Amygdala (tissue), 56 donors: ENCODE results near the gene TSPAN9.

Source experiments
- DNase-seq, 56 donors: peaks; one replicate each; lab custom pipeline; 2025; lab: John Stamatoyannopoulos, UW

TSPAN9 gene, protein sequence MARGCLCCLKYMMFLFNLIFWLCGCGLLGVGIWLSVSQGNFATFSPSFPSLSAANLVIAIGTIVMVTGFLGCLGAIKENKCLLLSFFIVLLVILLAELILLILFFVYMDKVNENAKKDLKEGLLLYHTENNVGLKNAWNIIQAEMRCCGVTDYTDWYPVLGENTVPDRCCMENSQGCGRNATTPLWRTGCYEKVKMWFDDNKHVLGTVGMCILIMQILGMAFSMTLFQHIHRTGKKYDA

DNA sequence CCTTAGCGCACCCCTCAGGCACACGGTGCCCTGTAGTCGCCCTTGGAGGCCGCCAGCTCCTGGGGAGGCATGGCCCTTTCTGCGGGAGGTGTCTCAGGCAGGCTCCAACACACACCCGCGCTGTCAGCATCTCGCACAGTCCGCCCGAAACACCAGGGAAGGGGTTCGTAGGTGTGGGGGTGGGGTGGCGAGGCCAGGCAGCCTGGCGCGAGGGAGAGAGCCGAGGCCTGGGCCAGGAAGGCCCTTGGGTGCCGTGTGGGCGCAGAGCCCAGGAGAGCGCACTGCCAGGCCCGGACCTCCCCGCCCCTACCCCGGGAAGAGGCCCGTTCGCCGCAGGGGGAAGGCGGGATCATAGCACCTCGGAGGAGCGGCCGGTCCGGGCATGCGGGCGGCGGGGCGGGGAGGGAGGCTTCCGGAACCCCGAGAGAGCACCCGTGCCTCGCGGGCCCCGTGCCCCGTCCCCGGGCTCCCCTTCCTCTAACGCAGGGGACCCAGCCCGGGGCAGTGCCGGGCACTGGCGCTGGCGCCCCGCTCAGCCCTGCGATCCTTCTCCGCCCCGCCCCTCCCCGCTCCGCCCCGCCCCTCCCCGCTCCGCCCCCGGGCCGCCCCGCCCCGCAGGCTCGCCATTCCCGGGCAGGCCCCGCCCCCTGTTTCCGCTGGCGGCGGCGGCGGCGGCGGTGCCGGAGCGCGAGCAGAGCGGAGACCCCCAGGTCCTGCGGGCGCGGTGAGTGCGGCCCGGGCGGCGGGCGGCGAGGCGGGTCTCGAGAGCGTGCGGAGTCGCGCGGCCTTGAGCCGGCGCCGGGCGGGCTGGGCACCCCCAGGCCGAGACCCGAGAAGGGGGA, at the start of gene TSPAN9:
Gene TSPAN9 (plus strand): TSS at position 650 of the 842 bp plus-strand sequence. CDS start 123,815 bp downstream, outside the sequence.
- peak in 36 of 56 donors; percentile 4 to 71 (median 45) for DNase-seq

DNA sequence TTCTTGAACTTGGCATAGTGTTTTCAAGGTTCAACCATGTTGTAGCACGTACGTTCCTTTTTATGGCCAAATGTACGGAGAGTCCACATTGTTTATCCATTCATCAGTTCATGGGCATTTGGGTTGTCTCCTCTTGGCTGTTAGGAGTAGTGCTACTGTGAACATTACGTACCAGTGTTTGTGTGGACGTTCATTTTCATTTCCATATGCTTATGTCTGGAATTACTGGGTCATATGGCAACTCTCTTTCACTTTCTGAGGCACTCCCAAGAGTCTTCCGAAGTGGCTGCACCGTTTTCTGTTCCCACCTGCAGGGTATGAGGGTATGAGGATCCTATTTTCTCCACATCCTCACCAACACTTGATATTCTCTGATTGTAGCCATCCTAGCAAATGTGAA, 49.1 kb upstream of the TSPAN9 start:
- no peak for DNase-seq

DNA sequence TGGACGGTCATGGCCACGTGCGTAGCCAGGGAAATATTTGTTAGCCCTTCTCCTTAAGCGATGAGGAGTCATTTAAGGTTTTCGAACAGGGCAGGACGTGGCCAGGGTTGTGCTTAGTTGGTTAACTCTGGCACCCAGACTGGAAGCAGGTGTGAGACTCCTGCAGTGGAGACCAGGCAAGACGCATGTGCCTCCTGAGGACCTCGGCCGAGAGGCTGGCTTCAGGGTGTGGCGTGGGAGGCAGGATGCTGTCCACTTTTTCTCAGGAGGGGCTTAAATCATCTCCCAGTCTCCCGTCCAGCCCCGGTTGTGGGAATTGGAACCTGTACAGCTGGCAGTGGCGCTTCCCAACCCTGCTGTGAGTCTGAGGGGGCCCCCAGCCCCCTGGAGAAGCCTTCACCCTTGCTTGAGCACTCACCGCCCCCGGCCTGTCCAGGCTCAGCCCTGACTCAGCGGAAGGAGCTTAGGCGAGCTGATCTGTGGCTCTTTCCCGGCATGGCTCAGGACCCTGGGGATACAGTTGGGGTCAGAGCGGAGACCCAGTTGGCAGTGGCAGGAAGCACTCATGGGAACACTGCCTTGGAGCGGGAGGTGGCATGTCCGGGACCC, 46.3 kb upstream of the TSPAN9 start:
- no peak for DNase-seq

DNA sequence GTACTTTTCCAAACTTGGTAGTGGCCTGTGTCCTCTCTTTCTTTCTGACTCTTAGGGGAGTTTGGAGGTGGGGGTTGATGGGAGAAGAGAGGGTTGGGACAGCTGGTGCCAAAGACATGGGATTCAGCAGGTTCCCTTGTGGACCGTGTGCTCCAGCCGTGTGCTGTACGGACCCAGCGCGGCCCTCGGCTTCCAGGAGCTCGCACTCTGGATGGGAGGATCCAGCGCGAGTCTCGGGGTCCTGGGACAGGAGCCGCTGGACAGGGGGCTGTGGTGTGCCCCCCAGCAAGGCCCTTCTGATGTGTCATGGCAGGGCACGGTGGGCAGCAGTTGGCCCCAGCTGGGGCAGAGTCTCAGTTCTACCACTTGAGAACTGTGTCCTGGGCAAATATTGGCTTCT, 45.0 kb upstream of the TSPAN9 start:
- no peak for DNase-seq

DNA sequence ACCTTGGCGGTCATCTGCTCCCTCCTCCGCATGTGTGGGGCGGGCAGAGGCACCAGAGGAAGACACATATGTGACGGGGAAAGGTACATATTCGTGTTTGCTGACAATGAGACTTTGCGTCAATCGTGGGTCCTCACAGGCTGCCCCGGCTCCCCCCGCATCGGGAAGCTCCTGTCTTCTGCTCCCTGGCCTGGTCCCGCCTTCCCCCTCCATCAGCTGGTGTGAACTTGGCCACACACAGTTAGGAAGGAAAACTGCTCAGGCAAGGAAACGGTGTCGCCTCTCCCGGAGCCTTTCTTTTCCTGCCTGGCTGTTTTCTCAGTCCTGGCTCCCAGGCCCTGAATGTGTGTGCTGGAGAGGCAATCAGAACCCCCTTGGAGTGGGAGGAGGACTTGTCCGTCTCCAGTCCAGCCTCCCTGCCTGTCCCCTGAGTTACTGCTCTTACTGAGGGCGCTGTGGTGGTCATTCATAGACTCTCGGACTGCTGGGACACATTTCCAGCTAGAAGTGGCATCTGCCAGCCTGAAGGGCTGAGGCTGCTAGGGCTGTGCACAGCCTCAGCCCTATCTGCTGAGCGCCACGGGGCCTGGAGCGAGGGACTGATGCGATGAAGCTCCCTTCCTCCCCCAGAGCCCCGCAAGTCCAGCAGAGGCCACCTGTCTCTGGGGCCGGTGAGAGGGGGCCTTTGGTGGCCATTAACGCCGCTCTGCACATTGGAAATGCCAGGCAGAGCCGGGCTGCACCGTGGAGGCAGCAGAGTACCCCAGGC, 44.2 kb upstream of the TSPAN9 start:
- DNase-seq: peak in 2 of 56 donors; percentile 4 to 14

DNA sequence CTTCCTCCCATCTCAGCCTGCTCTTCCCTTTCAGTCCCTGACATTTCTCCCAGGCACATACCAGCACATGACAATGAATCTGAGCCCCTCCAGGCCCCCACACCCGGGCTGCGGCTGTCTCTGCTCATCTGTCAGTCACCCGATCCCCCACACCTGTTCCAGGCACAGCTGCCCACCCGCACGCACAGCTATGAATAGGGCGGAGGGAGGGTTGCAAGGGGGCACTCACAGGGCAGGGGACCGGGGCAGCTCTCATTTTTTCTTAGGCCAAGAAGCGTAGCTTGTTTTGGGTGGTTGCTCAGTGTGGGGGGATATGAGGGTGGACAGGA, 43.7 kb upstream of the TSPAN9 start:
- no peak for DNase-seq

DNA sequence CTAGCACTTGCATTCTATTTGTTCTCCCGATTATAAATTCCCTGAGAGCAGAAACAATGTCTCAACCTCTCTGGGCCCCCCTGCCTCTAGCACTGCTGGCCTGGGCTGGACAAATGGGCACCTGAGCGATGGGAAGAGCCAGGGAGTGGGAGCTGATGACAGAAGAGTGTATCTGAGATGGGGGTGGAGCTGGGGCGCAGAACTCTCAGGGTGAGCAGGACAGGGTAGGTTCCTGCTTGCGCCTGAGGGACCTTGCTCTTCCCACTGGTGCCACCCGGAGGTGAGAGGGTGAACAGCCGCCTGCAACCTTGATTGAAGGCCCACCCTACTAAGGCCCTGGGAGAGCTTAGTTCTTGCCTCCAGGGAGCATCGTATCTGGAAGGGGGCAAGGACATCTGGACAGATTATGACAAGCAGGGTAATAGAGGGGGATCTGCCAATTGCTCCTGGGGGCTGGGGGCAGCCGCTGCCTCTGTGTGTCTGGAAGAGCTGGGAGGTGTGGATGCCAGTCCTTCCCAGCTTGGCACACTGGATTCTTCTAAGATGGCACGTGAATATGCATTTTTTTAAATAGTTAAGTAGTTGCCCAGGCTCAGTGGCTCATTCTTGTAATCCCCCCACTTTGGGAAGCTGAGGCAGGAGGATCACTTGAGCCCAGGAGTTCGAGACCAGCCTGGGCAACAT, 43.0 kb upstream of the TSPAN9 start:
- DNase-seq: peak in 43 of 56 donors; percentile 4 to 74 (median 30)

DNA sequence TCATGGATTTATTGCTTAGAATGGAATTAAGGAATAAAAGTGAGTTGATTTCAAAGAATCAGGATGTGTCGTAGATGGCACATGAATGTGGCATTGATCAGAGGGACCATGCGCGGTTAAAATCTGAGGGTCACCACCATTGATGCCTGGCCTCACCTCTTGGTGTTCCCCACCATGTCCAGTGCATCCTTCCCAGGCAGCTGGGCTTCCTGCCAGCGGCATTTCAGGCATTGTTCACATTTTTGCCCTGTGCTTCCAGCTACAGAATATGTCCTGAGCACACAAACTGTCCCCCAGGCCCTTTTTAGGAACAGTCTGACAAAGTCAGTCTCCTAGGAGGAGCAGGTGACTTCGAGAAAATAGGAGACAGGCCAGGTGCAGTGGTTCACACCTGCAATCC, 42.0 kb upstream of the TSPAN9 start:
- DNase-seq: no peak

DNA sequence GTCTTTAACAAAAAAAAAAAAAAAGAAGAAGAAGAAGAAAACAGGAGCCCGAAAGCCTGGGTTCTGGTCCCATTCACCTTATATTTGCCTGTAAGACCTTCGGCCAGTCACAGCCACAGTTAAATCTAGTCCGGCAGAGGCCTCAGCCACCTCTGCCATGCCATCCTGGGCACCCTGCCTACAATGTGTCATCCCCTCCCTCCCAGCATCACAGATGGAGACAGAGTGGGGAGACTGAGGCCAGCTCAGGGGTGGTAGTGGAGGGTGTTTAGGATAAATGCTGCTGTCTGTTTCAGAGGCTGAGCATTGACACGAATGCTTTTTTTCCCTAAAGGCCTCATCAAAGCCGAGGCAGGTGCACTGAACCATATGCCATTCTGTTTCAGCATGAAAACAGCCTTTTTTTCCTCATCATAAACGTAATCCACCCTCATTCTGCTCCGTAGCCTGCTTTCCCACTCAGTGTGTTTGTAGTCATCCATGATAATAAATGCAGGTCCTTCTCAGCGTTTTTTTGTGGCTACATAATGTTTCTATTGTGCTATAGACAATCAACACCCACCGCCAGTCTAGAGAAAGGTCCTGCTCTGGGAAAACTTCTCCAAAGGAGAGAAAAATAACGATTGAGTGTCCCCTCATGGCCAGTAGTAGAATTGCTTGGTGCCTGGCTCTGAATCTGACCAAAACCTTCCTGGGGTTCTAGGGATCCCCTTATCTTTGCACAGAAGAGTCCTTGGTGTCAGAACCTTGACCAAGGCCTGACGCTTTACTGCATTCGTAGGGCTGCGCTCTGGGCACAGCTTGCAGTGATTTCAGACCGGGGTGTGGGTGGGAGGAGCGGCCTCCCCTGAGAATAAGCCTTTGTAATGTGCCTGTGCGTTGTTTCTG, 41.1 kb upstream of the TSPAN9 start:
- peak in 47 of 56 donors; percentile 12 to 87 (median 50) for DNase-seq

DNA sequence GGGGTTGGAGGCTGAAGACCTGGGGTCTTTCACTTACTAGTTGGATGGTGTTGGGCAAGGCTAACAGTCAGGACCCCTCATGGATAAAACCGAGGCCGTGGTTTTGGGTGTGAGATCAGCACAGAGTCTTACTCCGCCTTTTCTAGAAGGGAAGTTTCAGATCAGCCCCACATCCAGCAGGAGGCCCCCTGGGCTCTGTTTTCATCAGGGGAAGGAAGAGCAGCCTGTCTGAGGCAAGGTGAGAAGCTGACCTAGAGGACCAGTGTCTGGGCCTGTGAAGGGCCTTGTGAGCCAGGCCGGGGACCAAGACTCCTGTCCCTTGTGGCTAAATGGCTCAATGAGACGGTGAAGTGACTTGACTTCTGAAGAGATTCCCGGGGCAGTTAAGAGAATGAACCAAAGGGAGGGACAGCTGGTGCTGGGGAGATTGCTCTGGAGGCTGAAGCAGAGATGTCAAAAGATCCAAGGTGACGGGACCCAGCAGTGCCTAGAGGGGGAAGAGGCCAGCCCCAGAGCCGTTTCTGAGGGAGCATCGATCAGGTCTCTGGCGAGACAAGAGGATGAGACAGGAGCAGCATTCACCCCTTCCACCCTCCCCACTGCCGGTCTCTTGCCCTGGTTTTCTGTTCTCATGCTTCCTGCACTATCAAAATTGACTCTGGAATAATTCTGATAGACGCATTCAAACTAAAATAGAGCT, 40.1 kb upstream of the TSPAN9 start:
- no peak for DNase-seq

DNA sequence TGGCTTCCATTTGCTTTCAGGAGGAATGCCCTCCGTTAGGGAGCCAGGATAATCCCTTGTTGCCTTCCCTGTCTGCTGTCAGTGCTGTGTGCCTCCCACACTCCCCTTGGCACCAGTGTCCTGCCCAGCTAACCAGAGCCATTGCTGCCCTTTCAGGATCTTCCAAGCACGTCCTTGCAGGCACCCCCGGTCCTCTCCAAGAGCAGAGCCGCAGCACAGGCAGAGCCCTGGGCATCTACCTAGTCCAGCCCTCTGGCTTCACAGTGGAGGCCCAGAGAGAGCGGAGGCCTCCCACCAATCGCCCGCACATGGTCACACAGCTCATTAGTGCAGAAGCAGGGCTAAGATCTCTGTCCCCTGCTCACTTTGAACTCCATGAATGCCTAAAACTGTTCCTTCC, 39.0 kb upstream of the TSPAN9 start:
- DNase-seq: no peak

DNA sequence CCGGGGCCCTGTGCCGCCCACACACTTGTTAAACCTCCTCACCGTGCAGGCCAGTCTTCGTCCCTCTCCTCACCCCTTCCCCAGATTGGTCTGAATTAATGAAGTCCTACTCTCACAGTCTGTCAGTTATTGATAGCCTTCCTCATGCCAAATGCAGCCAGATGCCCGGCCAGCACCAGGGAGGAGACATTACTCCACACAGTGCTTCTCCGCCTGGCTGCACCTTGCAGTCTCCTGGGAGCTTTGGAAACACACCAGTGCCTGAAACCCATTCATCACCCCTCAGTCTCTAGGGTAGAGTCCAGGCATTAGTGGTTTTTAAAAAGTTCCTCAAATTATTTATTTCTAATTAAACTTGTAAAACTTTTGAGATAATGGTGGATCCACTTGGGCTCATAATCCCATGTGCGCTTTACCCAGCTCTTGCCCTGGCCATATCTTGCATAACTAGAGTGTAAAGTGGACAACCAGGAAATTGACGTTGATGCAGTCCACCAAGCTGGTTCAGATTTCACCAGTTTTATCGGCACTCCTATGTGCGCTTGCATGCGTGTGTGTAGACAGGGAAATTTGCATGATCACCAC, 38.2 kb upstream of the TSPAN9 start:
- DNase-seq: no peak

DNA sequence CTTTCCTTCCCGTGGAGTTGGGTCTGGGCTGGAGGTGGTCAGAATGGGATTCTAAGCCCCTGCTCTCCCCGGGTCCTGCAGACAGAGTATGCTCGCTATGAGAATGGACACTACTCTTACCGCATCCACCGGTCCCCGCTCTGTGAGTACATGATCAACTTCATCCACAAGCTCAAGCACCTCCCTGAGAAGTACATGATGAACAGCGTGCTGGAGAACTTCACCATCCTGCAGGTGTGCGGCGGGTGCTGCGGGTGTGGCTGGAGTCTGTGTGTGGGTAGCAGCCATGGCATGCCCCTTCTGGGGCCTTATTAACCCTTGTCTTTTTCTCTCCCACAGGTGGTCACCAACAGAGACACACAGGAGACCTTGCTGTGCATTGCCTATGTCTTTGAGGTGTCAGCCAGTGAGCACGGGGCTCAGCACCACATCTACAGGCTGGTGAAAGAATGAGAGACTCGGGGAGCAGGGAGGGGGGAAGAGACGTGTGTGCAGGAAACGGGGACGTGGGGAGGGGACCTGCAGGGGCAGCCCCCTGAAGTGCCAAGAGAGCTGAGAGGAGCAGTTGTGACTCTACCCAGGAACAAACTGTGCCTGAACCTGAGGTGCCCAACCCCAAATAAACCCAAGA, 37.0 kb upstream of the TSPAN9 start:
- no peak for DNase-seq

DNA sequence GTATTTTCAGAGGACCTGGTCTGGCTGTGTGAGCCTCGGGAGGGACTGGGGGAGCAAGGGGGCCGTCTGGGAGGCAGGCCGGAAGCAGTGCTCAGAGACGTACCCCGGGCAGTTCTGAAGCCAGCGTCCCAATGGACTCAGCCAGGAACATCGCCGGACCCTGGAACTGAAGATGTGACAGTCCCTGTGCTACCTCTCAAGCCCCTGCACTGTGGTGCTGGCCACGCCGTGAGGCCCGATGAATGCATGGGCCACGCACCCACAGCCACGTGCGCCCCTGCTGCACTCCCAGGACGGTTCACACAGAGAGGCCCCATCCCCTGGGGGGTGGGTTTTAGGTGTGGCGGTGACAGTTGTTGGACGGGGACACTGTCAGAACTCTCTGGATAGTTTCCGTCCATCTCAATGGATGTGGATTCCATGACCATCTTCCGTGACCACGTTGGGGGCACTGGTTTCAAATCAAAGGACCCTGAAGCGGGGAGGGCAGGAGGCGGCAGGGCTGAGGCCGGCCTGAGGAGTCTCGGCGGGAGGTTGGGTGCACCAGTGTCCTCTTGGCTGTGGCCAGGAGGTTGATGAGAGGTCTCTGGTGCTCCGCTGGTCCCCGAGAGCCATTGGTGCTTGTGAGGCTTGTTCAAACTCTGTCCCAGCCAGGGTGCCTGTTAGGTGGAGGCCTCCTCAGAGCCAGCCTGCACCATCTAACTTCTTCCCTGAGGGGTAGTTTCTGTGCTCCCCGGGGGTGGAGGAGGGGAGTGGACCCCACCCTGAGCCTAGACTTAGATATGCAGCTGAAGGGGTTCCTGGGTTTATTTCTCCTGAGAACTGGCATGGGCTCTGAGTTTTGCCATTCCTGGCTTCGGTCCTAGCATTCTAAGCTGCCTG, 36.3 kb upstream of the TSPAN9 start:
- DNase-seq: no peak

DNA sequence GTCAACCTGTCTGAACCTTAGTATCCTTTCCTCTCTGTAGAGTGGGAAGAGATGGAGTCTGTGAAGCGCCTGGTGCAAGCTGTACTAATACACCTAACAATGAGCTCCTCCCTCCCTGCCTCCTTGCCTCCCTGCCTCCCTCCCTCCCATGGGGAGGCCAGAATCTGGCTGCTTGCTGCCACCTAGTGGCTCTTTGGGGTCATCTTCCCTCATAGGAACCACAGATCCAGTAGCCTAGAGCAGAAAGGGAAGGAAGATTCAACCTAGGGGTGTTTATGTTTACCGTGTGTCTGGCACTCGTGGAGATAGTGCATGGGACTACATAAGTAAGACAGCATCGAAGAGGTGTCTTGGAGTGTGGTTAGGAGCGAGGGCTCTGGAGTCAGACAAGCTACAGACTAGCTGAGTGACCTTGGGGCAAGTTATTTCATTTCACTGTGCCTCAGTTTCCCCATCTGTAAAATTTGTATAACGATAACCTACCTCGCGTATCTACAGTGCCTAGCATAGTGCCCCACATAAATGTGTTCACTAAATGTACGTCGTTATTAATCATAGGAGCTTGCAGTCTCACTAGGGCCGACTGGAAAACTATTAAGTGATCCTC, 35.5 kb upstream of the TSPAN9 start:
- peak in 46 of 56 donors; percentile 8 to 78 (median 52) for DNase-seq

DNA sequence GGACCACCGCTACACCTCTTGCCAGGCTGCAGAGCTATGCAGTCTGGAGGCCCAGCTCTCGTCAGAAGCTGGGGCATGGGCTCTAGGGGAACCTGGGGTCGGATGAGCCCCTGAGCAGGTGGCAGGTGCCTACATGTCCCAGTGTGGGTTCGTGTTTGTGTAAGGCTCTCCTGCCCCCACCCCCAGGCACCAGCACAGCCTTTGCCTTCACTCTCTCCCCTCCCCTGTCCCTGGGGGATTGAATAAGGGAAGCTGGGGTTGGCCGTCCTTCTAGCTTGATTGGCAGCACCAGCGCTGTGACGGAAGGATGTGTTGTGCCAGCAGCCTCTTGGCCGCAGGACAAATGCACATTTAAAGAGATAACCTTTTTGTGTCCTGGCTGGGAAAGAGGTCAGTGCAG, 34.8 kb upstream of the TSPAN9 start:
- DNase-seq: no peak
